Activated T-helper 9 cell treated with anti-CD3 and anti-CD28 coated beads, Interleukin-2, amount 50 U/mL, for 16 hours (primary cell): ENCODE data around the gene ELK4.

Experiments used
- DNase-seq: peaks from one replicate; pipeline ENCODE4 v3.0.0-alpha.2; 2020; ENCODE audit warnings: low read depth

The ELK4 gene

GRCh38 chr1:205595861-205596260 lies 36.0 kb downstream of the ELK4 start:
- no peak for DNase-seq

- no peak for DNase-seq
These were observed 36.4 kb downstream of the ELK4 start for GRCh38 chr1:205595435-205595834.

- DNase-seq, result no peak
These were observed 37.0 kb downstream of the ELK4 start for GRCh38 chr1:205594846-205595245.

- no peak for DNase-seq
These were observed 37.8 kb downstream of the ELK4 start for GRCh38 chr1:205593967-205594366.

- no peak for DNase-seq
These were observed 38.3 kb downstream of the ELK4 start for GRCh38 chr1:205593532-205593931.

GRCh38 chr1:205592443-205593003 lies 39.3 kb downstream of the ELK4 start:
- no peak for DNase-seq

GRCh38 chr1:205591522-205592351 lies 40.1 kb downstream of the ELK4 start:
- DNase-seq, result peak; percentile 82

GRCh38 chr1:205590777-205591513 lies 40.9 kb downstream of the ELK4 start:
- DNase-seq, result no peak

- no peak for DNase-seq
These were observed 41.4 kb downstream of the ELK4 start for GRCh38 chr1:205590457-205590768.

- no peak for DNase-seq
These were observed 42.0 kb downstream of the ELK4 start for GRCh38 chr1:205589618-205590456.

GRCh38 chr1:205589046-205589445 lies 42.8 kb downstream of the ELK4 start:
- no peak for DNase-seq

GRCh38 chr1:205588636-205589035 lies 43.2 kb downstream of the ELK4 start:
- no peak for DNase-seq

- DNase-seq, result no peak
These were observed 44.2 kb downstream of the ELK4 start for GRCh38 chr1:205587581-205587980.

GRCh38 chr1:205585835-205586785 lies 45.7 kb downstream of the ELK4 start:
- DNase-seq, result no peak

- no peak for DNase-seq
These were observed 46.5 kb downstream of the ELK4 start for GRCh38 chr1:205585169-205585834.

- DNase-seq, result no peak
These were observed 47.1 kb downstream of the ELK4 start for GRCh38 chr1:205584732-205585131.

GRCh38 chr1:205583461-205584130 lies 48.2 kb downstream of the ELK4 start:
- DNase-seq, result no peak

- no peak for DNase-seq
These were observed 49.1 kb downstream of the ELK4 start for GRCh38 chr1:205582471-205583291.

- DNase-seq, result no peak
These were observed 49.8 kb downstream of the ELK4 start for GRCh38 chr1:205582046-205582445.
